GM13977 (cell line): Measurements from ENCODE around the gene SPRY2.

Source experiments
- DNase-seq: peaks from one replicate; pipeline ENCODE4 v3.0.0; 2012; ENCODE audit warnings: low spot score
- CTCF ChIP-seq: IDR thresholded peaks from 2 replicates; pipeline ENCODE4 v1.5.1; 2012; ENCODE audit warnings: mild to moderate bottlenecking, control low read depth; ENCODE audit not compliant: insufficient read depth; ENCODE audit errors: extremely low read depth, missing control alignments
- in situ Hi-C: fragments of 300-500 bp; cut with MboI; formaldehyde crosslinking; loops from one replicate; pipeline ENCODE4 v1.12.0; 2022; ENCODE audit warnings: low sequenced_read_pairs, low pct_unique_long_range_greater_than_20kb, mixed read lengths, inconsistent platforms; ENCODE audit not compliant: unreplicated experiment

SPRY2 gene

GRCh38 chr13:80297503-80297902 lies 43.4 kb downstream of the SPRY2 start:
- no peak for DNase-seq
- no peak for TF ChIP-seq CTCF
- in situ Hi-C loops = no loop called here

GRCh38 chr13:80297094-80297493 lies 43.8 kb downstream of the SPRY2 start:
- TF ChIP-seq CTCF = no peak
- in situ Hi-C loops = no loop called here
- no peak for DNase-seq

GRCh38 chr13:80296638-80297037 lies 44.3 kb downstream of the SPRY2 start:
- no peak for DNase-seq
- no peak for TF ChIP-seq CTCF
- in situ Hi-C loops = no loop called here

DNA sequence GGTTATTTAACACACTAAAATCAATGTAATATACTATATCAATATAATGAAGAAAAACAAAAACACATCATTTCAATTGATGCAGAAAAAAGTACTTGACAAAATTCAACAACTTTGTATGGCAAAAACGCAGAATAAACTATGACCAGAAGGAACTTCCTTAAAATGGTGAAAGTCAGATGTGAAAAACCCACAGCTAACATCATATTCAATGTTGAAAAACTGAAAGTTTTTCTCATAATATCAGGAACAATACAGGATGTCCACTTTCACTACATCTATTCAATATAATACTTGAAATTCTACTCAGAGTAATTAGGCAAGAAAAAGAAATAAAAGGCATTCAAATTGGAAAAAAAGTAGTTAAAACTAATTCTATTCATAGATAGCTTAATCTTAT lies 50.3 kb downstream of the SPRY2 start:
- no peak for TF ChIP-seq CTCF

More for the DNA sequence above, 50.3 kb downstream of the SPRY2 start:
- in situ Hi-C loops = no loop called here
- no peak for DNase-seq
